Embryonic facial prominence (tissue), 1 donor: ENCODE measurements around the gene HIGD1A.

ENCODE experiments used
- DNase-seq: peaks from one replicate; pipeline ENCODE4 v3.0.0-alpha.2; 2016; ENCODE audit errors: extremely low spot score

HIGD1A gene

DNA sequence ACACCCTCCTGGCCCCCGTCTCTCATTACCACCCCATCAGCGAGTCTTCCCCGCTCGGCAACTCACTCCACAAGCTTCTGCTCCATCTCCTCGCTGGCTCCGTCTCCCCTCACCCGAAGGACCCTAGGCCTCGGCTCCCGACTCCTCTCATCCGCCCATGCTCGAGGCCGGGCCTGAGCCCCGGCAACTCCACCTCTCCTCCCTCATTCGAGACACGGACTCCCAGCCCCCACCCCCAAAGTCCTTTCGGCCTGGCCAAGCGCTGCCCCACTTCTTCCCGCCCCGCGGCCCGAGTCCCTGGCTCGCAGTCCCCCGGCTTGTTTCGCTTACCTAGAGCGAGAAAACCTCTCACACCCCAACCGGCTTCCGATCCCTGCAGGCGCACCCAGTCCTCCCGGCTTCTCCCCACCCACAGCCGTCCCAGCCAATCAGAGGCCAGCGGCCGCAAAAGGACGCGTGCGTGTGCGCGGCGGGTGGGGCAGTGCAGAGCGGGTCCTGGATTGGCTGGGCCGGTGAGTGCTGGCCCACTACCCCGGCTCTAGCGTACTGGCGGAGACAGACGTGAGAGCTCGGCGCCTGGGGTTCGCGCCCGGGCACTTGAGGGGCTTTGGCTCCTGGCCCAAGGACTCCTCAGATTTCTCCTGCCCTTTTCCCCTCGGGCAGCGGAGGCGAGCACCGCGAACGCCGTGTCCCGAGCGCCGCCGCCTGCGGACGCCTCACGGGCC is at the start of gene HIGD1A:
Gene HIGD1A (minus strand): TSS at position 385 of the 725 bp plus-strand sequence. CDS start 10,237 bp downstream, outside the sequence.
- peak; percentile 88 for DNase-seq

DNA sequence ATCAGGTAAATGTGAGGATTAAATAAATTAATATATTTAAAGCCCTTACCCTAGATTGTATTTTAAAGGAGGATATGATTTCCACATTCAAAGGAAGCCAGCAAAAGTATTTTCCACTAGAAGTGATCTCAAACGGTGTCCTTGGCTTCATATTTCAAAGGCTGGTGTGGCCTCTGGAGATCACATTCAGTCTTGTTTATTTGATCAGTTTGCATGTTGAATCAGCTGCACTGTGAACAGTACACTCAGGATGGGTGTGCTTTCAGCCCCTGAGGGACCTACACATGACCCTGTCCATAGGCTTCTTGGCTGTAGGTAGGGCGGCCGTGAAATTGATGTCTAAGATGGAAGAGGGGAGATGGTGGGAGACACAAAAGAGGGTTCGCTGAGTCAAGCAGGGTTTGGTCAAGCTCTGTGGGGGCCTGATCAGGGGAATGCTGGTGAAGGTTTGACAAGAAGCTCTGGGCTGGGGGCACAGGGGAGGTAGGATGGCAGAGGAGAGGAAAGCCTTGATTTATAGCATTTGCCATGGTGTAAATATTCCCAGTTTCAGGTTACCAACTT is 49.5 kb upstream of the HIGD1A start:
- DNase-seq = no peak

DNA sequence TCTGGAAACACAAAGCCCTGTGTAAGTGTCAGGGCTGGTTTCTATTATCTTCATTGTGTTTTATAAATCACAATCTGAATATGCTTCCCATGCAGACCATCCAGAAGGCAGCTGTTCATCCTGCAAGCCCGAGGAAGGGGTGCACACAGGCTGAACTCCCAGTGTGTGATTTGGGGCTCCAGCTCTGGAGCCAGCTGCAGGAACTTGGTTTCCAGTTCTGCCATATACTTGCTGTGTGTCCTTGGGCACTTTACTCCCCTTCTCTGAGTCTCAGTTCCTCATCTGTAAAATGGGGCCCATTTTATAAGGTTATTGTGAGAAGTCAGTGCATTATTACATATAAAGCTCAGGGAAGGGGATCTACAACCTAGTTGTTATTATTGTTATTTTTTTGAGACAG is 48.8 kb upstream of the HIGD1A start:
- no peak for DNase-seq

DNA sequence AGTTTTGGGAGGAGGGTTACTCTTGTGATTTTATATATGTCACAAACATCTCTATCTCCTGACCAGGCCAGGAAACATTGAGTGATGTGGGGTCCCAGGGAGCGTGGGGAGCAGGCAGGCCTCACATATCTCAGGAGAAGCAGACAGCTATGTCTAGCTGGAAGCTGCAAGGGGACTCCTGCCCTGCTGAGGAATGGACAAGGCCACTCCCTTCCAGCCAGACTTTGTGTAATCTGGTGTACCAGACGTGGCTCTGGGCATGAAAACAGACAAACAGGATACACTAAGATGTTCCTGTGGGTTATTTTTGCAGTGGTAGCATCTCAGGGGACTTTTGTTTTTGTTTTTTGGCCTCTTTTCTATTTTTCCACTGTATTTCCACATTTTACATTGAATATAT is 48.2 kb upstream of the HIGD1A start:
- no peak for DNase-seq

DNA sequence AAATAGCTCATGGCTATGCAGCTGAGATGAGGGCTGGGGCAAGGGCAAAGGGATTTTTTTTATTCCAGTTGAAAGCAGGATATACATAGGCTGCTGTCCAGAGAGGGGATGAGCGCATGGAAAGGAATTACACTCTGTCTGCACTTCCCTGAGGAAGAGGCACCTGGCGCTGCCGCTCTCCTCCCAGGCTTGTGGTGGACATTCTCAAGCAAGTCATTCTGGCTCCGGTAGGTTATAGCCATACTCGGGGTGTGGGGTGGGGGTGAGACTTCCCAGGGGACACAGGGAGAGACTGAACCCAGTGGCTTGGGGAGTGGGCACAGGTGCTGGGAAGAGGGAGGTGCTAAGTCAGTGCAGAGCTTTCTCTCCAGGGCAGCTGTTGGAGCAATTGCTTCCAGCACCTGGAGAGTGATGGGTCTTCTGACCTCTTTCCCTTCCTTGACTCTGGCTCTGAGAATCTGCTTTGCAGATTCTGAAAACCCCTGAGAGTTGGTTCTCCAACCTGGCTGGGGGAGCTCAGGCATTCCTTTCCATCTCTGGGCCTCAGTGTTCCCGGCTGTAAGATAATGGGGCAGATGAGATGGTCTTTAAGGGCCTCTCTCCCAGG is 47.0 kb upstream of the HIGD1A start:
- DNase-seq = no peak

DNA sequence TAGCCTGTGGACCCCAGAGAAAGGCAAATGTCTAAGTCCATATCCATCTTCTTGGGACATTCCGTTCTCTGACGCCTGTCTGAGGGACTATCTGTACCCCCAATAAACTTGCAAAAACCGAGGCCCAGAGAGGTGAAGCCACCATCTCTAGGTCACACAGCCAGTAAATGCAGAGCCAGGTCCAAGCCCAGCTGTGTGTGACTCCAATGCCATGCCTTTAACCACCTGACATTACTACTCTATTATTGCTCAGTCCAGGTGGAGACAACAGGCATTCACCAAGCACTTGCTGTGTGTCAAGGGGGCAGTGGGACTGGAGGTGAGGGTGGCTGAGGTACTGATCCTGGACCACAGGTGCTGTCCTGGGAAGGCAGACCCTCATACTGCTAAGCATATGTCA is 46.0 kb upstream of the HIGD1A start:
- no peak for DNase-seq

DNA sequence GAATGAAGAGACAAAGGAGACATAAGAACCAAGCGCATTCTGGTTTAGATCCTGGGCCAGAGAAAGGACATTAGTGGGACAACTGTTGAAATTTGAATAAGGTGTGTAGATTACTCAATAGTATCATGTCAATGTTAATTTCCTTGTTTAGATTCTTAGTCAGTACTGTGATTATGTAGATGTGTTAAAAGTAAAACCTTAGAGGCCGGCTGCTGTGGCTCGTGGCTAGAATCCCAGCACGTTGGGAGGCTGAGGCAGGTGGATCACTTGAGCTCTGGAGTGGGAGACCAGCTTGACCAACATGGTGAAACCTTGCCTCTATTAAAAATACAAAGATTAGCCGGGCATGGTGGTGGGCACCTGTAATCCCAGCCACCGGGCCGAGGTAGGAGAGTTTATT is 44.7 kb upstream of the HIGD1A start:
- no peak for DNase-seq

DNA sequence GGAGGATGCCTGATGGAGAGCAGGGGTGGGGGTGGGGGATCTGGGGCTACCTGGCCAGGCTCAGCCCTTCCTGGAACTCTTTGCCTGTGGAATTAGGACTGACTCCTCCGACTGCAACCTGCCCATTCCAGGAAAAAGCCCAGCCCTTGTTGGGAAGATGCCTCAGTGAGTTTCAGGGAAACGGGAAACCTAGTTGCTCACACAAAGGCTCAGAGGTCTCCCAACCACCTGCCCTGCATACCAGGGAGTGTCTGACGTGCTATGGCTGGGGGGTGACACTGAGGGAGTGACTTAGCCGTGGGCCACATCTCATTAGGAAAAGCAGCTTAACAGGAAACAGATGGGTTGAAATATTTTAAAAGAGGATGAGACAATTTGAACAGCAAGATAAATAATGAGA is 43.4 kb upstream of the HIGD1A start:
- DNase-seq = no peak

DNA sequence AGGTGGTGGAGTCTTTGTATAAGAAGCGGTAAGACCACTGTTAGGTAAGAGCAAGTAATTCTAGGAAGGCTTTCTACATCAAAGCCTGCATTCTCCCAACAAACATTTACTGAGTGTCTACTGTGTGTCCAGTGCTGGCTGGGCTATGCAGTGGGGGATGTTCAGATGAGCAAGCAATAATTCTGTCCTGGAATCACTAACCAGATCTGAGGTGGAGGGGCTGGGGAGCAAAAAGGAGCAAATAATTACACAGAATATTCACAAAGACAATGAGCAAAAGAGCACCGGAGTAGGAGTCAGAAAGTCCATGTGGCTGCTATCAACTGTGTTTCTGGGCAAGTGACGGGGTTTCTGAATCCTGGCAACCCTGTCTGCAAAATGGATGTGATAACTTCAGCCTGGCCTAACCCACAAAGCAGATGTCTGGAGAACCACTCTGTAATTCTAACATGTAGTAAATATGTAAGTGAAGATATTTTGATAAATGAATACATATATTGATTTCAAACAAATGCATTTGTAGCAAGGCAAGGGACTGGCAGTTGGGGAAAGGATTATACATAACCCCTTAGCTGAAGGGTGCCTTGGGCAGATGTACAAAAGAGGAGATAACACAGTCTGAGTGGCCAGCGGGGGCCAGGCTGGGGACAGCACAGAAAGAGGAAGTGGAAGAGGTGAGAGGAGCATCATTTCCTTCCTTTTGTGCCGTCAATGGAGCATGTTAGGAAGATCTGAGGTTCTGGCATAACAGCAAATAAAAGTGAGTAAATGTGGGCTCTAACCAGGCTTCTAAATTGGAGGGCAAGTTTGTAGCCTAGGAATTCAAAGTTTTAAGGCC is 42.6 kb upstream of the HIGD1A start:
- DNase-seq = no peak

DNA sequence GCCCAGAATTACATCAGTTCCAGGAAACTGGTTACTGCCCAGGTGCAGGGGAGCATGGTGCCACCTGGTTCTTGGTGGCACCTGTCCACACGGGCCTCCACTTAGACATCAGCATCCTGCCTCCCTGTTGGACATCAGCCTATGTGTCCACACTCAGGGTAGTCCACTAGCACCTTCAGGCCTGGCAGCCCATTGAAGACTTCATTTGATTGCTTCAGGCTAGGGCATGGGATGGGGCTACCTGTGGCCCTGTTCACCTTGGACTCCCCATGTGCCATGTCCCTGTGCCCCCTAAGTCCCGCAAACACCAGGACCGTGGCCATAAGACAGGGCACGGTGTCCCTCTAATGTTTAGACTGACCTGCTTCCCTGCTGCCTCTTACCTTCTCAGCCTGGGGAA is 40.5 kb upstream of the HIGD1A start:
- no peak for DNase-seq

DNA sequence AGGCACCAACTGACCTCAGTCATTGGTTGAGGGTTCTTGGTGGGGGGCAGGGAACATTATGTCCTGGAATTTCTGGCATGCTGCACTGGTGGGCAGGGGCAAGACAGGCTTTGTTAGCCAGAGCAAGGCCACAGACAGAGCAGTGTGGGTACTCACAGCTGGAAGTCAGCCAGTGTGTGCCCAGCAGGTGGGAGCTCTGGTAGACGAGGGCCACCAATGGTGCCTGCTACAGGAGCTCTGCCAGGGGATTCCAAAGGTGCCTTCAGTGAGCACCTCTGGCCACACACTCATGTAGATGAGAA is 40.1 kb upstream of the HIGD1A start:
- no peak for DNase-seq

DNA sequence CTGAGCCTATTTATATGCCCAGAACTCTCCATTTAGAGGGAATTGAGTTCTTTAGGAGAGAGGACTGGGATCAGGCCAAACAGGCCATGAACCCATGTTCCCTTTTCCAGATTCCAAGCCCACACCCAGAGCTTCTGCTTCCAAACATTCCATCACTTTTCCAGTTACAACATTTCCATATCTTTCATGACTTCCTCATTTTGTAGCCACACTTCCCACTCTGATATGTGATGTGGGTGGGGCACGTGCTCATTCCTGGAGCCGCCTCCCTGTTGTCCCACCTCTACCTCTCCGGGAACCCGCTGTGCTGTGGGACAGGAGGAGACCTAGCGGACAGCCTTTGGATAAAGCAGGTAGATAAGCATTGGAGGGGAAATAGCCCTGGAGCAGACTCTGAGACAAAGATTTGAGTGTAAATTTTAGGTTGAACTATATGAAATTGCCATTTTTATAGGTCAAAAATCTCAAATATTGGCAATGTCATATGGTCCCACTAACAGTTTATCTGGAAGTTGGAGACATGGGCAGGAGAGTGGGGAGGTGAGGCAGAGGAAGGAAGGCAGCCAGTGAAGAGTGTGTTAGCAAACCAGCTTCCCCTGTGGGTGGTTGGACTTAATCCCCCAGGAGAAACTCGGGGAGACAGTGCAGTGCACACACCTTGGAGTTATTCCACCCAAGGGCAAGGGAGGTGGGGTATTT is 39.6 kb upstream of the HIGD1A start:
- no peak for DNase-seq

DNA sequence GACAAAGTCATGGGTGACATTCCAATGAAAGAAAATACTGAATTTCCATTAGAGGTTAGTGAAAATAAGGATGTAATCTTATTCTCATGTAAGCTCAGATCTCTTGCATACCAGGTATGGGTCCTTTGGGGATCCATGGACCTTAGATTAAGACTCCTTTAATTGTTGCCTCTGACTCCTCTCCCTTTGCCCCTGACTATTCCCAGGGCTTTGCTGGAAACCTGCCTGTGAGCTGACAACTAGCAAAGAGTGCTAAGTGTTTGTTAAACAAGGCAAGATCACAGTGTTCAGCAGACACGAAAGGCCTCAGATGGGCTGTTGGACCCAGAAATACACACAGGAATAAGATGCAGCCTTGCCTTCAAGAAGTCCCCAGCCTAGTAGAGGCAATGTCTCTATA is 37.0 kb upstream of the HIGD1A start:
- no peak for DNase-seq

DNA sequence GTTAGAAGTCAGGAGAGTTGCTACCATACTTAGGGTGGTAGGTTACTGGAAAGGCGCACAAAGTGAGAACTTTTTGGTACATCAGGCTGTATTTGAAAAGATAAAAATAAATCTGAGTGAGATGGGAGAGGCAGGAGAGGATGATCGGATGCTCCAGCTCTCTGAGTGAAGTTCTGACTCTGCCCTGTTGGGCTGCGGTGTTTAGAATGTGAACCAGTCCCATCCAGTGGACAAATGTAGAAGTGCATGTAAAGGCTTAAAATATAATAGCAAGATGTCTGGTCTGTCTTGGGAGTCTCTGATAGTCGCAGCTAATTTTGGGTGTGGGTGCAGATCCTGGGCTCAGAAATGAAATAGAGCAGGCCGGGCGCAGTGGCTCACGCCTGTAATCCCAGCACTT is 35.3 kb upstream of the HIGD1A start:
- peak; percentile 53 for DNase-seq

DNA sequence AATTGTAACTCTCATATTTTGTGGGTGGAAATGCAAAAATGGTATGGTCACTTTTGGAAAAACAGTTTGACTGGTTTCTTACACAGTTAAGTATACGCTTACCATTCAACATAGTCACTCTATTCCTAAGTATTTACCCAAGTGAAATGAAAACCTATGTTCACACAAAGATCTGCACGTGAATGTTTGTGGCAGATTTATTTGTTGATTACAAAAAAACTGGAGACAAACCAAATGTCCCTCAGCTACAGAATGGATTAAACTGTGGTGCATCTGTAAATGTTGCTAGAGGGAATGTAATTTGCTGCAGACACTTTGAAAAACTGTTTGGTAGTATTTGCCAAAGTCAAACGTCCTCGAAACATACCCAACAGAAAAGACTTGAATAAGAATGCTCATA is 34.3 kb upstream of the HIGD1A start:
- no peak for DNase-seq

DNA sequence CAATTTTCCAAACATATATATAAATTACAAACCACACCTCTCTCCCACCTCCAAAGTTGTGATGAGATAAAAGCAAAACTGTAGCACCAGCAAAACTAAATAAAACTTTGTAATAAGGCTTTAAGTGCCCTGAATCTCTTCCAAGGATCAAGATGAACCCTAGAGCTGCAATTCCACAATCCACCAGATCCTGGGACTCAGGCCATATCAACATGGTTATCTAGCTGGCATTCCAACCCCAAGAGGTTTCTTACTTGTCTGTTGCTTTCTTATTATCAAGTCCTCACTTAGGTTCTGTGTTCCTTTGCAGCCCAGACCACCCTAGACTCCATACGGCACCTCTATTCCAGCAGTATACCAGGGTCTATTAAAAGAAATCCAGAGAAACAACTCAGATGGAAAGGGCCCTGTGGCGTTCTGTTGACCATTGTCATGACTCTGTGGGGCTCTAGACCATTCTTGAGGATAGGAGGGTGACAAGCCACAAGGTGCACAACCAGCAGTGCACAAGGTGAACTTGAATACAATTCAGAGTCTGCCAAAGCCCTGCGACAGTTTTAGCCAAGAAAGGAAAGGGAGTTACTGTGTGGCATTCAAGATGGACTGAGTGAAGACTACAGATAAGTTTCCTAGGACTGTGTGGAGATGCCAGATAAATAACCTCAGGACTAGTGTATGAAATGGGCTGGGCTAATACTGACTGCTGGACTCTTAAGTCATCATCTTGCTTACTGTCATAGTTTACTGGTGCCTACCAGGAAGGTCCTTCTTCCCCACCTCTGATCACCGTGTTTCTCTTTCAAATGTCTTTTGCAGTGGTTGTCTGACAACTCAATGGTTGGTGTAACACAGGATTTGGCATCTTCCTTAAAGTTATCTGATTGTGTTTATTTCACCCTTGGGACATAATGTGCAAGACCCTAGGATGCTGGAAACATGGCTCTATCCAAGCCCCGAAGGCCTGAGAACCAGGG is 32.1 kb upstream of the HIGD1A start:
- DNase-seq = no peak

DNA sequence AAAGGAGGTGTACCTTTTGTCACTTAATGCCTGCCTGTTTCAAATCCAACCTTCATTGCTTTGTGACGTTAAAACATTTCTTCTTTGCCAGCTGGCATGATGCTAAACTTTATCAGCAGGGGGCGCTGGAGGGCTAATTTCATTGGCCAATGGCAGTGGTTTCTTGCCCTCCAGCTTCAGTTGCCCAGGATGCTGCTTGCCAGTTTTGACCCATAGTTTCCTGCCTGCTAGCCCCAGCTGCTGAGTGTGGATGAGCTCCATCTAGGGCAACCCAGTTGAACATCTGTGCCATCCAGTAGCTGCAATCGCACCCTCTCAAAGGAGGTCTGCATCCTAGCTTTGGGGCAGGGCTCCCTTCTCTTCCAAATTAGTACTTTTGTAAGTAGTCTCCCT is 27.0 kb upstream of the HIGD1A start:
- no peak for DNase-seq

DNA sequence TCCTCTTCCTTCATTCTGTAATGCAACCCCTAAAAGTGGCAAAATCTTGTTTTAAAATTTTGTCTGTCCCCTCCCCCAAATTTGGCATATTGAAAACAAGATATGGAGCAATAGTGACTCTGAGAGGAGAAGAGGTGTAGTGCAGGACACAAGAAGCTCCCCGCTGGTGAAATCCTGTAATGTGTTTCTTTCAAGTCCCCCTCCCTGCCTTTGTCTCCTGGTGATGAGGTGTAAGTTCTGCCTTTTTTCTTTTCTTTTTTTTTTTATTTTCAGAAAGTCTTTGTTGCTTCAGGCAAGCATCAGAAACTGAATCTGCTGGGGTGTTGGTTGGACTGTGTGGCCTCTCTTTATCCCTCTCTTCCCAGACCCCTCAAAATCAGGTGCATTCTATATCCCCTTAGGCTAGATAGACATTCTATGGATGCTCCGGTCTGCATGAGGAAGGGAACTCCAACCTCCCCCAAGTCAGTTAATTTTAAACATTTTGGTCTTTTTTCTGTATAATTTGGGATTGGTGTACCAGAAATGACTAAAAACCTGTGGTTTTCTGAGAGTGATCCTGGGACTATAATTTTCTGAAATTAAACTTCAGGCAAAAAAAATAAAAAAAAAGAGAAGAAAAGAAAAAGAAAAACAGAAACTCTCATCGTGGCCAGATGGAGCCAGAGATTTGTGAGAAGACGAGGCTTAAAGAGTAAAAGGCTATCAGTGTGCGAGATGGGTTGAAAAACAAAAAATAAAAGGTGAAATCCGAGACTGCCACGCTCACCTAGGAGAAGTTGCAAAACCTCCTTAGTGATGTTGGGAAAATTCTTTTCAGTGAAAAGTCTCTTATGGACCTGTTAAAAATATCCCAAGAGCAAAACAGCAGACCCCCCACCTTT is 26.4 kb upstream of the HIGD1A start:
- DNase-seq = no peak

DNA sequence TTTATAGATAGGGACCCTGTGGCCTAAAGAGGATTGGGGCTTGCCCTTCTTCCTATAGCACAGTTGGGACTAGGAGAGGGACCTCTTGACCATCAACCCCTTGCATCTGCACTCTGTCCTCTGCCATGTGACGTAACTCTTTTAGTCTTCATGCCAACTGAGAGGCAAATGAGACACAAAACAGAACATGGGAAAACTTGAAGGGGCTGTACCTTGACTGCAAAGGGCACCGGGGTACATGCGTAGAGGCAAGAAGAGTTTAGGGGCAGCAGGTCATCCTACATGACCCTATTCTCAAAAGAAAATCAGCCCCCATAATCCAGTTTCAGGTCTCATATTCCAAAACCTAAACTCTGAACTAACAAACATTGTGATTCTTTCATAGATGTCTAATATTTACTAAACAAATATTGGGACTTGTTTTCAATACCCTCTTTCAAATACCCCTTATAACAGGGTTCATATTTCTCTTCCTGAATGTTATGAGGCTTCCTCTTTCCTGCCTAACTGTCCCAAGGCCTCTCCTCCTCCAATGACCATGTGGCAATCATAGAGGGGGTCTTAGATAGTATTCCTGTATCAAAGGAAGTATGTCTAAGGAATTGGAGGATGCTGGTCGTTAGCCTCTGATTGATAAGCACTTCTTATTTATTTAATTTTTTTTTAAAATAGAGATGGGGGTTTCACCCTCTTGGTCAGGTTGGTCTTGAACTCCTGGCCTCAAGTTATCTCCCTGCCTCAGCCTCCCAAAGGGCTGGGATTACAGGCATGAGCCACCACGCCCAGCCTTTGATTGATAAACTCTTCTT is 25.5 kb upstream of the HIGD1A start:
- no peak for DNase-seq
